Liver (tissue), 9 donors: ENCODE data around the gene ANKRD60. TPM values are rescaled to one million over a fixed set of nuclear protein-coding genes. Genes with fewer than 3 reads are reported as not detected.
A peak's percentile ranks its signal among the peaks of the same experiment; 100 is the strongest.

Experiments
- DNase-seq: peaks from one replicate; pipeline ENCODE4 v3.0.0-alpha.2; 2017; ENCODE audit warnings: low spot score
- H3K27ac ChIP-seq, 2 donors: one replicate each; pipeline ENCODE4 v1.7.0; 2013; ENCODE audit warnings: inconsistent platforms in 2 of 2, low read length in 2 of 2, control low read depth in 1 of 2, low read depth in 1 of 2, mild to moderate bottlenecking in 1 of 2
- H3K27me3 ChIP-seq, 4 donors: one replicate each; pipeline versions ENCODE4 v1.6.1 to v1.7.0; 2013; ENCODE audit warnings: low read length in 3 of 4, inconsistent platforms in 1 of 4, mild to moderate bottlenecking in 1 of 4, moderate library complexity in 1 of 4; ENCODE audit not compliant: control insufficient read depth in 4 of 4, insufficient read depth in 4 of 4
- H3K36me3 ChIP-seq, 4 donors: one replicate each; pipeline versions ENCODE4 v1.6.1 to v1.7.0; 2013; ENCODE audit warnings: low read length in 3 of 4, mild to moderate bottlenecking in 3 of 4, low read depth in 1 of 4, moderate library complexity in 1 of 4; ENCODE audit not compliant: control insufficient read depth in 4 of 4, insufficient read depth in 3 of 4
- H3K4me1 ChIP-seq, 4 donors: one replicate each; pipeline versions ENCODE4 v1.6.1 to v1.7.0; 2013; ENCODE audit warnings: low read length in 3 of 4, mild to moderate bottlenecking in 3 of 4, moderate library complexity in 1 of 4; ENCODE audit not compliant: control insufficient read depth in 4 of 4, insufficient read depth in 4 of 4
- H3K4me3 ChIP-seq, 3 donors: one replicate each; pipeline versions ENCODE4 v1.6.1 to v1.7.0; 2013; ENCODE audit warnings: low read length in 3 of 3, control low read depth in 1 of 3, low read depth in 1 of 3, mild to moderate bottlenecking in 1 of 3
- H3K9ac ChIP-seq, 2 donors: one replicate each; pipeline ENCODE4 v1.7.0; 2013; ENCODE audit warnings: low read length in 2 of 2, mild to moderate bottlenecking in 2 of 2, moderate library complexity in 2 of 2, control low read depth in 1 of 2, low read depth in 1 of 2
- H3K9me3 ChIP-seq, 4 donors: one replicate each; pipeline versions ENCODE4 v1.6.1 to v1.7.0; 2013; ENCODE audit warnings: low read length in 3 of 4; ENCODE audit not compliant: control insufficient read depth in 4 of 4
- ATF3 ChIP-seq: IDR thresholded peaks from 2 replicates; pipeline ENCODE4 v1.6.1; 2016; ENCODE audit warnings: antibody characterized with exemption
- CTCF ChIP-seq: fragments of 150-350 bp; IDR thresholded peaks from 2 replicates; pipeline ENCODE4 v1.5.1; 2017; ENCODE audit warnings: improper control_type of control experiment, low read depth, low read length; ENCODE audit not compliant: missing input control
- EGR1 ChIP-seq, 2 donors: IDR thresholded peaks; 2 replicates each; pipeline ENCODE4 v1.6.1; 2016 to 2018; ENCODE audit warnings: antibody characterized with exemption in 2 of 2, low read depth in 2 of 2
- FOXA1 ChIP-seq: IDR thresholded peaks from 2 replicates; pipeline ENCODE4 v1.6.1; 2016; ENCODE audit warnings: antibody characterized with exemption
- FOXA2 ChIP-seq: IDR thresholded peaks from 2 replicates; pipeline ENCODE4 v1.6.1; 2016; ENCODE audit warnings: antibody characterized with exemption
- GABPA ChIP-seq, 2 donors: IDR thresholded peaks in 1 of 2; conservative IDR thresholded peaks in 1 of 2; 2 replicates each; pipeline ENCODE4 v1.6.1; 2016; ENCODE audit warnings: antibody characterized with exemption in 2 of 2, mild to moderate bottlenecking in 1 of 2, moderate library complexity in 1 of 2
- HNF4A ChIP-seq, 2 donors: conservative IDR thresholded peaks; 2 replicates each; pipeline ENCODE4 v1.6.1; 2016; ENCODE audit warnings: antibody characterized with exemption in 2 of 2, mild to moderate bottlenecking in 2 of 2
- HNF4G ChIP-seq: IDR thresholded peaks from 2 replicates; pipeline ENCODE4 v1.6.1; 2016; ENCODE audit warnings: antibody characterized with exemption
- JUND ChIP-seq, 2 donors: IDR thresholded peaks; 2 replicates each; pipeline ENCODE4 v1.6.1; 2016; ENCODE audit warnings: antibody characterized with exemption in 2 of 2
- MAX ChIP-seq: IDR thresholded peaks from 2 replicates; pipeline ENCODE4 v1.6.1; 2016; ENCODE audit warnings: antibody characterized with exemption
- NR2F2 ChIP-seq: IDR thresholded peaks from 2 replicates; pipeline ENCODE4 v1.6.1; 2016; ENCODE audit warnings: antibody characterized with exemption
- RAD21 ChIP-seq, 2 donors: IDR thresholded peaks; 2 replicates each; pipeline ENCODE4 v1.6.1; 2016; ENCODE audit warnings: antibody characterized with exemption in 2 of 2, mild to moderate bottlenecking in 2 of 2
- RXRA ChIP-seq, 2 donors: IDR thresholded peaks; 2 replicates each; pipeline ENCODE4 v1.6.1; 2017 to 2018; ENCODE audit warnings: antibody characterized with exemption in 2 of 2, mild to moderate bottlenecking in 1 of 2
- SP1 ChIP-seq: IDR thresholded peaks from 2 replicates; pipeline ENCODE4 v1.6.1; 2018; ENCODE audit warnings: antibody characterized with exemption, mild to moderate bottlenecking
- YY1 ChIP-seq: IDR thresholded peaks from 2 replicates; pipeline ENCODE4 v1.6.1; 2016; ENCODE audit warnings: antibody characterized with exemption, mild to moderate bottlenecking
- ZBTB33 ChIP-seq: IDR thresholded peaks from 2 replicates; pipeline ENCODE4 v1.6.1; 2016; ENCODE audit warnings: antibody characterized with exemption
- WGBS: extraction: QIAGEN DNeasy Blood & Tissue Kit; methylation state at CpG from one replicate; pipeline ENCODE4 v1.1.7; 2013; 5-methylcytosine and 5-hydroxymethylcytosine counted together
- polyA plus RNA-seq, 2 donors: library from polyadenylated mRNA; stranded (reverse) in 1 of 2; unstranded in 1 of 2; fragments of 200-250 nt in 1 of 2; fragments of >200 nt in 1 of 2; fragmentation: Nextera tagmentation in 1 of 2; extraction: Ambion mirVana in 1 of 2; gene quantifications; one replicate each; pipeline versions ENCODE4 v1.2.1 to v1.2.3, GENCODE V29; 2013 to 2015
- total RNA-seq, 2 donors: library from RNA; depleted of rRNA; stranded (reverse); fragments of >200 nt; gene quantifications; one replicate each; pipeline ENCODE4 v1.2.3, GENCODE V29; 2014
- donor health status: healthy.
- donor health status: healthy.
- donor health status: healthy.
- donor health status: healthy.
- donor health status: healthy.

The ANKRD60 gene
- total and polyA plus RNA-seq, 4 donors: not detected

- WGBS: 42% methylated on average over 10 of the region's 10 CpGs
- H3K4me3 ChIP-seq: no peak overlapping the region
- H3K9me3 ChIP-seq: no peaks in the 10 kb centered on the region
- TF ChIP-seq EGR1 (IDR thresholded peaks at IDR 0.05; ENCODE audit: low read depth in 2 of 2): no peak
- no peak for TF ChIP-seq MAX
- no peak for TF ChIP-seq RAD21 (IDR thresholded peaks at IDR 0.05)
- no peak for TF ChIP-seq CTCF
- no peak for TF ChIP-seq ZBTB33
- no peak for TF ChIP-seq HNF4A (conservative IDR thresholded peaks at IDR 0.05)
- TF ChIP-seq SP1: no peak
- no peak for TF ChIP-seq HNF4G
- TF ChIP-seq FOXA2: no peak
- no peak for TF ChIP-seq GABPA (IDR thresholded peaks at IDR 0.05 in 1 of 2, conservative IDR thresholded peaks at IDR 0.05 in 1 of 2)
- TF ChIP-seq YY1: no peak
- no peak for TF ChIP-seq FOXA1
- no peak for TF ChIP-seq JUND (IDR thresholded peaks at IDR 0.05)
- TF ChIP-seq ATF3: no peak
- no peak for TF ChIP-seq NR2F2
- no peak for TF ChIP-seq RXRA (IDR thresholded peaks at IDR 0.05)
- no peaks in the 10 kb centered on the region for H3K36me3 ChIP-seq
- peaks cover 0 to 4% (median under 1%) of the 10 kb centered on the region in 4 donors for H3K4me1 ChIP-seq
- peak overlapping the region; percentile 38 to 60 for H3K27ac ChIP-seq
- no peak for DNase-seq
- peaks cover 0 to 10% (median 2%) of the 10 kb centered on the region in 4 donors for H3K27me3 ChIP-seq
- H3K9ac ChIP-seq: no peak overlapping the region
Measured at GRCh38 chr20:58174708-58175280, 53.7 kb downstream of the ANKRD60 start.

GRCh38 chr20:58173930-58174707 lies 54.3 kb downstream of the ANKRD60 start:
- H3K4me3 ChIP-seq: no peak overlapping the region
- H3K27me3 ChIP-seq: peaks cover 0 to 10% (median under 1%) of the 10 kb centered on the region in 4 donors
- 63% methylated on average over 26 of the region's 26 CpGs for WGBS
- no peaks in the 10 kb centered on the region for H3K36me3 ChIP-seq
- no peak for DNase-seq
- no peak overlapping the region for H3K9ac ChIP-seq
- H3K4me1 ChIP-seq: no peaks in the 10 kb centered on the region
- no peaks in the 10 kb centered on the region for H3K9me3 ChIP-seq
- no peak for TF ChIP-seq NR2F2
- no peak overlapping the region for H3K27ac ChIP-seq
